GM19043 (cell line): ENCODE results near the gene CASTOR1.

Experiments
- ATAC-seq: cut with Tn5 transposase; IDR thresholded peaks from one replicate; pipeline ENCODE4 v1.9.1; 2021; ENCODE audit warnings: low read depth; ENCODE audit not compliant: unreplicated experiment

The CASTOR1 gene

GRCh38 chr22:30247974-30248373 lies 41.3 kb downstream of the CASTOR1 start:
- no peak for ATAC-seq

DNA sequence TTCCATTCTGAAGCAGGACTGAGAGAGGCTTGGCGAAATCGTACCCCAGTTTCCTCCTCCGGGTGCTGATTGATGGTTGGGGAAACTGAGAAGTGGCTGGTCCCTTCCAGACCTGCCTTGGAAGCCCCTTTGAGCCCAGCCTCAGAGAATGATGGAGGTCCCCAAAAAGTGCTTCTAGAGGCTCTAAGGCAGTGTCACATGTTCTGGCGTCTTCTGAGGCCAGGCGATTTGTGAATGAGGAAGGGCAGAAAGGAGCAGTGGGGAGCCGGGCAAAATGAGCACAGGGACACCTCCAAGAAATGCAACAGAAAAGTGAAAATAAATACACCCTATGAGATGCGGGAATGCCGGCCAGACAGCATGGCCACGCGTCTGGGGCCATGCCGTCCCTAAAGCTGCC lies 41.7 kb downstream of the CASTOR1 start:
- no peak for ATAC-seq

DNA sequence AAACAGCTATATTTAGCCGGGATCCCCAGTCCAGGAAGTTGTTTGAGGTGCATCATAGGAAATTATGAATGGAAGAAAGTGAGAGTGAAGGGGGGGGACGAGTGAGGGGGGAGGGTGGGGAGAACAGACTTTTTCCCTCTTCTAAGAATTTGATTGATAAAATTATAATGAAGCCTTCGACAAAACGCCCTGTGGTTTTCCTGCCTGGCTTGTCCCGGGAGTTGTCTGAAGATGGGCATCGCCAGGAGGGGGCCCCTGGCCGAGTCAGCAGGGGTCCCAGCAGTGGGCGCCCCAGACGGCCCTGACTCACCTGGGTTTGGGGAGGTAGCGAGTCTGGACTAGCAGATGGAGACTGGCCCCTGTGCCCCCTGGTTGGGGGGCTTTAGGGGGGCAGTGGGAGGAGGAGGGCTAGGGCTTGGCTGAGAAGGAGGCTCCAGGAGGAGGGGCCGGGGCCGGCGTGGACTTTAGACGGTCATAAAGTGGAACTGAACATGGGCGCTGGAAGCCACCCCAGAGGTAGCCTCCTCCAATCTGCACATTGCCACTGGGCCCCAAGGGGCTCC lies 42.4 kb downstream of the CASTOR1 start:
- ATAC-seq: no peak

- no peak for ATAC-seq
These were observed 43.1 kb downstream of the CASTOR1 start, which contains the start of gene LIF for GRCh38 chr22:30245985-30246813. LIF (minus strand) TSS chr22:30246759; CDS start chr22:30246695, 64 bp downstream.

DNA sequence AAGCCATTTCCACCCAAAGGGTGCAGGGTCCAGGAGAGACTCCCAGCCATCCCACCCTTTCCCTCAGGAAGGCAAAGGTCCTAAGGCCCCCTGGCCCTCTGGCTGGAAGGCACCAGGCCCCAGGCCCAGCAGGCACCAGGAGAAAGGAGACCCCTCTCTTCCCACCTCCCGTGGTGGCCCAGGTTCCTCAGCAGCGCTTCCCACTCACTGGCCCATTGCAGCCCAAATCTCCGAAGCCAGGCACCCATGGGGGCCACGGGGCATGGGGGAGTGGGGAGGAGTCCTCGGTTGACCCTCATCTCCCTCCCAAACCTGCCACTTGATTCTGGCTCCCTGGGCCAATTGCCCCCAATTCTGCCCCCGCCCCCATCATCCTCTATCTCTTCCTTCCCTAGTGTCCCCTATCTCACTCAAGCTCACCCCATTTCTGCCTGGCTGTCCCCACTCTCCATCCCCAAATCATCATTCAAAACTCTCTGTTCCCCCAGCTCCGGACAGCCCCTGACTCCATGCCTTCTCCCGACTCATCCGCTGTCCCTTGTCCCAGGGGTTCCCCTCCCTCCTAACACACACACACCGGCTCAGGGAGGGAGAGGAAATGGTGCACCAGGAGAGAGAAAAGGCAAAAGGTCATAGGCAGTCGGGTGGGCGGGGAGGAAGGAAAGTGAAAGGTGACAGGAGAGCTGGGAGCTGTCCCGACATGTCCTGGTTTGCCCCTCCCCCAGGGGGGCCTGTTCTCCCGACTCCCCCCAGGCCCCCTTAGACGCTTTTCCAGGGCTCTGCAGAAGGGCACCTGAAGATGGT lies 43.9 kb downstream of the CASTOR1 start:
- ATAC-seq: no peak

GRCh38 chr22:30244641-30245040 lies 44.7 kb downstream of the CASTOR1 start:
- ATAC-seq: no peak

GRCh38 chr22:30244066-30244465 lies 45.2 kb downstream of the CASTOR1 start:
- ATAC-seq: no peak

DNA sequence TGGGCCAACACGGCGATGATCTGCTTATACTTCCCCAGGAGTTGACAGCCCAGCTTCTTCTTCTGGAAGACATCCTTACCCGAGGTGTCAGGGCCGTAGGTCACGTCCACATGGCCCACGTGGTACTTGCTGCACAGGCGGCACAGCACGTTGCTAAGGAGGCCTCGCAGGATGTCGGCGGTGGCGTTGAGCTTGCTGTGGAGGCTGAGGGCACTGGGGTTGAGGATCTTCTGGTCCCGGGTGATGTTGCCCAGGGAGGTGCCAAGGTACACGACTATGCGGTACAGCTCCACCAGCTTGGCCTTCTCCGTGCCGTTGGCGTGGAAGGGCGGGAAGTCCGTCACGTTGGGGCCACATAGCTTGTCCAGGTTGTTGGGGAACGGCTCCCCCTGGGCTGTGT lies 45.6 kb downstream of the CASTOR1 start:
- ATAC-seq: no peak

DNA sequence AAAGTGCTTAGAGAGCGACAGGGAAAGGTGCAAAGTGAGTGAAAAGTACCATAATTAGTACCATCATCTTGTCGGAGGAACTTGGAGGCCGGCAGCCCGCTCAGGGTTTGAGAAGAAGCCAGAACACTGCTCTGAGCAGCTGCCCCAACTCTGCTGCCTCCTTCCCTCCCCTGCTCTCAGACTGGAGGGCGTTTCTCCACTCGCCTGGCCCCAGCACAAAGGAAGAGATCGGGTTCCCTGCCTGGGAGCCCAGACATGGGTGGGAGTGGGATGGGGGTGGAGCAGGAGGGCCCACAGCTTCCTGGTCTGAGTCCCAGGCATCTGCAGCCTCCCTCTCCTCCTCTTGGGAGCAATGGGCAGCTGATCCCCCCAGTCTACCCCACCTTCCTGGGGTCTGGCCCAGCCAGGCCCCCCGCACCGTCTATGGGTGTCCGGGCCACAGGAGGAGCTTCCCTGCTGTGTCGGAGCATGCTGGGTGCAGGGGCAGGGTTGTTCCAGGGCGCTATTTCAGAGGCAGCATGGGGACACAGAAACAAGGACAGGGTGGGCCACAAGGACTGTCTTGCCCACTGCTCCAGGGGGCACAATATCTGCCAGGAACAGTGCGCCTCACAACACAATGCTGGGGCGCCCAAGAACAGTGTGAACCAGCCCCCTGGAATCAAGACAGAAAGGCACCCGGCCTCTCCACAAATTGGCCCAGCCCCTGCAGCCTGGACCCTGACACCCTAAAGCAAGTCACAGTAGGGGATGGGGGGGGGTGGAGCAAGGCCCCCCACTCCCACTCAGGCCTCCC lies 47.5 kb downstream of the CASTOR1 start:
- no peak for ATAC-seq

GRCh38 chr22:30240541-30241417 lies 48.5 kb downstream of the CASTOR1 start:
- ATAC-seq: no peak

DNA sequence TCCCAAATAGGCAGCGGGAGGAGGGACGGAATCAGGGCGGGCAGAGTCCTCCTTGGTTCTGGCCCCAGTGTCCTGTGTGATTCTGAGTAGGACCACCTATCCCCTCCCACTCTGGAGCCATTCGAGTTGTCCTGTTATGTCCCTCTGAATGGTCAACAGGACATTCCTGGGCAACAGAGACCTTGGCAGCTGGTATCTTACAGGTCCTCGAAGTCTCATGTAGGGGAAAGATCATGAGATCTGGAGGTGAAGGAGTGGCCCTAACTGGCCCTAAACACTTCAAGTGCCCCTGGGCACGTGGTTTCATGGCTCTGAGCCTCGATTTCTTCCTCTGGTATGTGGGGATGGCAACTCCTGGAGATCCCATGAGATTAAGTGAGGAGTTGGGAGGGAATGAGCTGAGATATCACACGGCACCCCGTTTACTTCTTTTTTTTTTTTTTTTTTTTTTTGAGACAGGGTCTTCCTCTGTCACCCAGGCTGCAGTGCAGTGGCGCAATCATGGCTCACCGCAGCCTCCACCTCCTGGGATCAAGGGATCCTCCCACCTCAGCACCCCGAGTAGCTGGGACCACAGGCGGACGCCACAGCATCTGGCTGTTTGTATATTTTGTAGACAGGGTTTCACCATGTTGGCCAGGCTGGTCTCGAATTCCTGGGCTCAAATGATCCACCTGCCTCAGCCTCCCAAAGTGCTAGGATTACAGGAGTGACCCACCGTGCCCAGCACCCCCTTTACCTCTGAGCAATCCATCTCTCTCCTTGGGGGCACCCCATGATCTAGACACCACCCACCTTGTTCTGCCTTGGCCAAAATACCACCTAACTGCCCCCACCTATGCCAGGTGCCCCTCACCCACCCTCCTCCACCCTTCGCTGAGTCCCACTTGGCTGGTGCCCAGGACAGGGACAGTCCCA lies 49.6 kb downstream of the CASTOR1 start:
- ATAC-seq: no peak

GRCh38 chr22:30238661-30239487 lies 50.4 kb downstream of the CASTOR1 start:
- ATAC-seq: no peak

GRCh38 chr22:30238136-30238535 lies 51.2 kb downstream of the CASTOR1 start:
- no peak for ATAC-seq

GRCh38 chr22:30236875-30237274 lies 52.4 kb downstream of the CASTOR1 start:
- ATAC-seq: no peak

DNA sequence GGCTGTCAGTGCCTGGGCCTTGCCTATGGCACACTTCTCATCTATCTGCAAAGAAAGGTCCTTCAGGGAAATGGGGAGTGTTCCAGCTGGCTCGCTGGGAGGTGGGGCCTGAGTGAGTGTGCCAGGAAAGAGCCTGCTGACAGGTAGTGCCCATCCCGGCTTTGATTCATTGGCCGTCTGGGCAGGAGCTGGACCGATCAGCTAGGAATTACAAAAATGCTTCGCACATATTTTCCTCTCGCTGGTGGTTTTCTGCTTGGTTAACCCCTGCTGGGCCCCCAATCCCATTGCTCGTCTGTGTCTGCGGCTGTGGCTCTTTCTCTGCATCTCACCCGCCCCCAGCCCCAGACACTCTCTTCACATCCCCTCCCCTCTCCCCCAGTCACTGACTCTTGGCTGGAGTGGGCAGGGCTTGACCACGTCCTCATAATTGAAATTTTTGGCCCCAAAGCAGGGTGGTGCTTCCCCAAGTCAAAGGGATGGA lies 53.6 kb downstream of the CASTOR1 start:
- no peak for ATAC-seq
